GM12892 (cell line): ENCODE measurements around the gene CRTC1.
"Not testable (repeated sequence)": the region's sequence is repeated elsewhere in the genome, so short reads cannot be mapped to it uniquely, and the experiment has no call there.

Experiments
- POLR2A ChIP-seq: IDR thresholded peaks from 2 replicates; pipeline ENCODE4 v1.6.1; 2011; ENCODE audit warnings: low read depth, low read length, control low read depth
- POLR2AphosphoS5 ChIP-seq: IDR thresholded peaks from 2 replicates; pipeline ENCODE4 v1.6.1; 2011; ENCODE audit warnings: low read depth, low read length, control low read depth

- TF ChIP-seq POLR2A, POLR2AphosphoS5: not testable (repeated sequence)
These were observed 3.3 kb upstream of the CRTC1 start for GRCh38 chr19:18680148-18680547.
